ENCODE measurements around the gene CAPSL.

The CAPSL gene

GRCh38 chr5:35879649-35880048, 58.8 kb downstream of the CAPSL start:
- no peak overlapping the region for H3K4me2 ChIP-seq (ENCODE audit: low read depth, low read length)

GRCh38 chr5:35879096-35879495, 59.3 kb downstream of the CAPSL start:
- Histone ChIP-seq H3K4me2 (ENCODE audit: low read depth, low read length) (no peak overlapping the region), H3K27ac (ENCODE audit: low read length) (no peak overlapping the region), H3K36me3 (replicated peaks; ENCODE audit: insufficient read depth, low read length) (no peaks in the 10 kb centered on the region), H3K4me1 (ENCODE audit: low read length) (no peaks in the 10 kb centered on the region), H3K9me3 (replicated peaks; ENCODE audit: insufficient read depth, low read length) (no peaks in the 10 kb centered on the region), H4K20me1 (ENCODE audit: insufficient read depth, low read length) (no peaks in the 10 kb centered on the region), H3K9me2 (replicated peaks; ENCODE audit: insufficient read depth, low read length) (no peaks in the 10 kb centered on the region), H3K9ac (ENCODE audit: low read length) (no peak overlapping the region), H3K79me2 (ENCODE audit: low read length) (no peaks in the 10 kb centered on the region), H3K27me3 (replicated peaks; ENCODE audit: insufficient read depth, low read length) (no peaks in the 10 kb centered on the region), H3K4me3 (ENCODE audit: low read length) (no peak overlapping the region), H3F3A (ENCODE audit: insufficient read depth, low read length) (no peaks in the 10 kb centered on the region), H2AFZ (ENCODE audit: low read length) (no peak overlapping the region)
- no peak for DNase-seq
- no peak for TF ChIP-seq EZH2phosphoT487 (IDR thresholded peaks at IDR 0.05; ENCODE audit: low read length)
- no peak for TF ChIP-seq CTCF (IDR thresholded peaks at IDR 0.05; ENCODE audit: low read length)
- TF ChIP-seq EZH2 (optimal IDR thresholded peaks at IDR 0.05; ENCODE audit: low read depth, low read length), result no peak

More at GRCh38 chr5:35879649-35880048, 58.8 kb downstream of the CAPSL start:
- TF ChIP-seq CTCF (IDR thresholded peaks at IDR 0.05; ENCODE audit: low read length) (no peak), EZH2 (optimal IDR thresholded peaks at IDR 0.05; ENCODE audit: low read depth, low read length) (no peak), EZH2phosphoT487 (IDR thresholded peaks at IDR 0.05; ENCODE audit: low read length) (no peak)
- Histone ChIP-seq H3K4me1 (ENCODE audit: low read length) (no peaks in the 10 kb centered on the region), H4K20me1 (ENCODE audit: insufficient read depth, low read length) (no peaks in the 10 kb centered on the region), H3K79me2 (ENCODE audit: low read length) (no peaks in the 10 kb centered on the region), H3F3A (ENCODE audit: insufficient read depth, low read length) (no peaks in the 10 kb centered on the region), H3K36me3 (replicated peaks; ENCODE audit: insufficient read depth, low read length) (no peaks in the 10 kb centered on the region), H3K9ac (ENCODE audit: low read length) (no peak overlapping the region), H3K9me2 (replicated peaks; ENCODE audit: insufficient read depth, low read length) (no peaks in the 10 kb centered on the region), H3K4me3 (ENCODE audit: low read length) (no peak overlapping the region), H2AFZ (ENCODE audit: low read length) (no peak overlapping the region), H3K27ac (ENCODE audit: low read length) (no peak overlapping the region), H3K27me3 (replicated peaks; ENCODE audit: insufficient read depth, low read length) (no peaks in the 10 kb centered on the region), H3K9me3 (replicated peaks; ENCODE audit: insufficient read depth, low read length) (no peaks in the 10 kb centered on the region)
- no peak for DNase-seq

GRCh38 chr5:35878079-35878478, 60.3 kb downstream of the CAPSL start:
- H3K4me1 ChIP-seq (ENCODE audit: low read length), result no peaks in the 10 kb centered on the region

More at GRCh38 chr5:35878079-35878478, 60.3 kb downstream of the CAPSL start:
- Histone ChIP-seq H3K4me3 (ENCODE audit: low read length) (no peak overlapping the region), H3F3A (ENCODE audit: insufficient read depth, low read length) (no peaks in the 10 kb centered on the region), H2AFZ (ENCODE audit: low read length) (no peak overlapping the region), H3K4me2 (ENCODE audit: low read depth, low read length) (no peak overlapping the region), H3K79me2 (ENCODE audit: low read length) (no peaks in the 10 kb centered on the region), H3K9me2 (replicated peaks; ENCODE audit: insufficient read depth, low read length) (no peaks in the 10 kb centered on the region), H3K9me3 (replicated peaks; ENCODE audit: insufficient read depth, low read length) (no peaks in the 10 kb centered on the region), H3K27me3 (replicated peaks; ENCODE audit: insufficient read depth, low read length) (no peaks in the 10 kb centered on the region), H3K36me3 (replicated peaks; ENCODE audit: insufficient read depth, low read length) (no peaks in the 10 kb centered on the region), H3K27ac (ENCODE audit: low read length) (no peak overlapping the region), H3K9ac (ENCODE audit: low read length) (no peak overlapping the region), H4K20me1 (ENCODE audit: insufficient read depth, low read length) (no peaks in the 10 kb centered on the region)
- no peak for DNase-seq
- TF ChIP-seq EZH2 (optimal IDR thresholded peaks at IDR 0.05; ENCODE audit: low read depth, low read length) (no peak), CTCF (IDR thresholded peaks at IDR 0.05; ENCODE audit: low read length) (no peak), EZH2phosphoT487 (IDR thresholded peaks at IDR 0.05; ENCODE audit: low read length) (no peak)

Measured in MM.1S (cell line).